Activated CD4-positive, CD25-positive, alpha-beta regulatory T cell treated with anti-CD3 and anti-CD28 coated beads, Interleukin-2, amount 50 U/mL, for 72 hours (primary cell): ENCODE data around the gene ZNF836.

Experiments used
- DNase-seq: peaks from one replicate; pipeline ENCODE4 v3.0.0; 2021

ZNF836 gene

GRCh38 chr19:52187407-52187806 is 16.0 kb upstream of the ZNF836 start:
- DNase-seq: no peak

GRCh38 chr19:52176574-52176973 is 5.2 kb upstream of the ZNF836 start:
- no peak for DNase-seq

GRCh38 chr19:52172347-52172746 is 926 bp upstream of the ZNF836 start:
- DNase-seq: no peak

GRCh38 chr19:52170863-52171320 is 529 bp downstream of the ZNF836 start:
- peak; percentile 39 for DNase-seq

GRCh38 chr19:52170304-52170703 is 1.1 kb downstream of the ZNF836 start:
- no peak for DNase-seq

- no peak for DNase-seq
Measured at GRCh38 chr19:52155596-52156359, 15.6 kb downstream of the ZNF836 start.

GRCh38 chr19:52148256-52148655 is 23.2 kb downstream of the ZNF836 start:
- no peak for DNase-seq

GRCh38 chr19:52142001-52142595 is 29.3 kb downstream of the ZNF836 start:
- no peak for DNase-seq

GRCh38 chr19:52141203-52141602 is 30.2 kb downstream of the ZNF836 start:
- DNase-seq: no peak

GRCh38 chr19:52140032-52140710 is 31.2 kb downstream of the ZNF836 start:
- peak; percentile 98 for DNase-seq

- DNase-seq: peak; percentile 78
Measured at GRCh38 chr19:52139252-52140031, 32.0 kb downstream of the ZNF836 start, which contains the start of gene ZNF616. TSS of gene ZNF616 (minus strand) at chr19:52139938. CDS start at chr19:52130512, 9,426 bp downstream.

- DNase-seq: no peak
Measured at GRCh38 chr19:52138983-52139251, 32.5 kb downstream of the ZNF836 start.

- peak; percentile 33 for DNase-seq
Measured at GRCh38 chr19:52138278-52138982, 33.0 kb downstream of the ZNF836 start.

GRCh38 chr19:52120286-52120685 is 51.1 kb downstream of the ZNF836 start:
- DNase-seq: no peak

GRCh38 chr19:52115526-52116053 is 55.8 kb downstream of the ZNF836 start:
- DNase-seq: no peak

GRCh38 chr19:52114691-52115090 is 56.7 kb downstream of the ZNF836 start:
- no peak for DNase-seq

- no peak for DNase-seq
Measured at GRCh38 chr19:52112624-52113023, 58.8 kb downstream of the ZNF836 start.

GRCh38 chr19:52110780-52111179 is 60.6 kb downstream of the ZNF836 start:
- no peak for DNase-seq
